AG04450 (cell line): ENCODE data around the gene HECTD4. TPM values are rescaled to one million over a fixed set of nuclear protein-coding genes. Genes with fewer than 3 reads are reported as not detected.

Experiments used
- CTCF ChIA-PET: fragments of 300-600, 350-600 bp; formaldehyde crosslinking; extraction: SDS; loops from one replicate; lab custom pipeline; 2022; ENCODE audit warnings: antibody characterized with exemption, inconsistent platforms; lab: Charles Lee
- POLR2A ChIA-PET: fragments of 350-600 bp; formaldehyde crosslinking; extraction: SDS; loops from one replicate; lab custom pipeline; 2021; ENCODE audit warnings: antibody characterized with exemption, inconsistent platforms; lab: Yijun Ruan, JAX
- DNase-seq: peaks from one replicate; pipeline ENCODE4 v3.0.0-alpha.2; 2011; ENCODE audit warnings: low read depth, low spot score
- H3K27ac ChIP-seq: one replicate; pipeline ENCODE4 v1.5.1; 2012; ENCODE audit warnings: low read depth, low read length, control low read depth
- H3K27me3 ChIP-seq: one replicate; pipeline ENCODE4 v1.6.0; 2012; ENCODE audit warnings: low read length; ENCODE audit not compliant: control insufficient read depth, insufficient read depth
- H3K4me3 ChIP-seq: 2 replicates; pipeline ENCODE4 v1.5.1; 2011; ENCODE audit warnings: mild to moderate bottlenecking, low read depth, low read length, control low read depth
- H3K9me3 ChIP-seq: 2 replicates; pipeline ENCODE4 v1.5.1; 2012; ENCODE audit warnings: low read length; ENCODE audit not compliant: control insufficient read depth, insufficient read depth
- CTCF ChIP-seq: IDR thresholded peaks from 2 replicates; pipeline ENCODE4 v1.5.1; 2011; ENCODE audit warnings: low read depth, low read length, control low read depth, inconsistent platforms
- polyA plus RNA-seq: library from polyadenylated mRNA; depleted of rRNA; stranded (reverse); fragments of >200 nt; gene quantifications from 2 replicates; pipeline ENCODE4 v1.2.3, GENCODE V29; 2011

Gene HECTD4
- polyA plus RNA-seq, 1 experiment = 8.6 TPM

- no peak overlapping the region for H3K27ac ChIP-seq
- H3K27me3 ChIP-seq = no peaks in the 10 kb centered on the region
- no peaks in the 10 kb centered on the region; the same call in 1 of the 2 replicates for H3K9me3 ChIP-seq
- no peak for TF ChIP-seq CTCF
- DNase-seq = no peak
- H3K4me3 ChIP-seq = no peak overlapping the region
- POLR2A ChIA-PET = interaction anchor here (0.6 to 2.0 kb wide), 11 partner anchors 8 to 58 kb away, joined by 3 to 15 read pairs (median 3); partner anchors contain the start of gene NAA25
- CTCF ChIA-PET = interaction anchor here (1.0 kb wide), 1 partner anchor 13 kb away, joined by 4 read pairs; no protein-coding TSS in a partner anchor
Measured at GRCh38 chr12:112124918-112125249, 257.3 kb downstream of the HECTD4 start.

GRCh38 chr12:112122823-112123690, 259.2 kb downstream of the HECTD4 start:
- ChIA-PET POLR2A (interaction anchor here (0.6 to 2.6 kb wide), 7 partner anchors 9 to 423 kb away, joined by 3 to 17 read pairs (median 4); partner anchors contain the start of gene NAA25), CTCF (interaction anchor here (0.5 to 0.9 kb wide), 2 partner anchors 178 to 280 kb away, joined by 3 to 5 read pairs; no protein-coding TSS in a partner anchor)
- no peaks in the 10 kb centered on the region; the same call in 1 of the 2 replicates for H3K9me3 ChIP-seq
- H3K4me3 ChIP-seq = no peak overlapping the region
- TF ChIP-seq CTCF = no peak
- no peaks in the 10 kb centered on the region for H3K27me3 ChIP-seq
- H3K27ac ChIP-seq = peak overlapping the region; percentile 91
- DNase-seq = peak; percentile 88

DNA sequence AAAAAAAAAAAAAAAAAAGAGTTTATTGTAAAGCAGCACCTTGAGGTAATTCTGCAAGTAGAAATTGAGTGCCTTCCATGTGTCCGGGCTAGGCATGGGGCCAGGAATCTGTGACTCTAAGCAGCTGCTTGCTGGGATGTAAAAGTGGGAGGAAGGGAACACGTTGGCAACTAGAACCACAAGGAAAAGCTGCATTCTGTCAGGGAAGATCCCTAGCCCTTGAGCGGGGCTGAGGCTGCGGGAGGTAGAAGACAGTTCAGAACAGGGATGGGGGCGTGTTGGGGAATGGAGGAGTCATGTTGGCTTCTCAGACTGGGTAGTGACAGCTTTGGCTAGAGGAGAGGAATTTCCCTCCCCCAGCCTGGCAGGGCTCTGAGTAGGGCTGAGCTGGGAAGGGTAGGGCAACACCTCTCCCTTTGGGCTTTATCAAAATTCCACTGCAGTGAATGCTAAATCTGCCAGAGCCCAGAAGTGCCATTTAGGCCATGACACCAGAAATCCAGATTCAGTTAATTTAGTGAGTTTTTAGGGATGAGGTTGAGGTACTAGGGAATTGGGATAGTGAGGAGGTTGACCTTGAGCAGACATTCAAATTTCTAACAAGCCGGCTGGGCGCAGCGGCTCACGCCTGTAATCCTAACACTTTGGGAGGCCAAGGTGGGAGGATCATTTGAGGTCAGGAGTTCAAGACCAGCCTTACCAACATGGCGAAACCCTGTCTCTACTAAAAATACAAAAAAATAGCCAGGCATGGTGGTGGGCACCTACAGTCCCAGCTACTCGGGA, 260.3 kb downstream of the HECTD4 start:
- peak; percentile 77 for DNase-seq
- Histone ChIP-seq H3K27me3 (no peaks in the 10 kb centered on the region), H3K4me3 (0 out of 2 replicates have a peak overlapping the region, but pooled peaks have one; percentile 18), H3K9me3 (no peaks in the 10 kb centered on the region; the same call in 1 of the 2 replicates), H3K27ac (peak overlapping the region; percentile 91)
- CTCF ChIA-PET = no interaction called here
- no peak for TF ChIP-seq CTCF
- POLR2A ChIA-PET = interaction anchor here (0.6 to 2.6 kb wide), 12 partner anchors 8 to 422 kb away, joined by 3 to 17 read pairs (median 4); partner anchors contain the start of gene NAA25

- ChIA-PET POLR2A (interaction anchor here (0.6 to 1.9 kb wide), 2 partner anchors 8 to 75 kb away, joined by 3 to 7 read pairs; partner anchors contain the start of gene TRAFD1), CTCF (no interaction called here)
- H3K4me3 ChIP-seq = no peak overlapping the region
- H3K27me3 ChIP-seq = no peaks in the 10 kb centered on the region
- no peaks in the 10 kb centered on the region; the same call in 1 of the 2 replicates for H3K9me3 ChIP-seq
- no peak for DNase-seq
- H3K27ac ChIP-seq = no peak overlapping the region
- no peak for TF ChIP-seq CTCF
Measured at GRCh38 chr12:112117685-112118084, 264.5 kb downstream of the HECTD4 start.
